Body of pancreas (tissue), 4 donors: ENCODE results near the gene MRTFB.

Experiments
- POLR2A ChIP-seq, 3 donors: fragments of 450-650 bp; IDR thresholded peaks; one replicate each; pipeline ENCODE4 v1.6.1; 2016; ENCODE audit warnings: antibody characterized with exemption in 3 of 3, mild to moderate bottlenecking in 2 of 3
- TF ChIP-seq, protein P1 (sequence below), 7 experiments: fragments of 450-650 bp in 4 of 7; fragments of 200-600 bp in 3 of 7; sonication (generic) in 3 of 7; IDR thresholded peaks; one replicate each; pipeline ENCODE4 v1.5.1; 2016 to 2019; ENCODE audit warnings: antibody characterized with exemption in 7 of 7

DNA sequence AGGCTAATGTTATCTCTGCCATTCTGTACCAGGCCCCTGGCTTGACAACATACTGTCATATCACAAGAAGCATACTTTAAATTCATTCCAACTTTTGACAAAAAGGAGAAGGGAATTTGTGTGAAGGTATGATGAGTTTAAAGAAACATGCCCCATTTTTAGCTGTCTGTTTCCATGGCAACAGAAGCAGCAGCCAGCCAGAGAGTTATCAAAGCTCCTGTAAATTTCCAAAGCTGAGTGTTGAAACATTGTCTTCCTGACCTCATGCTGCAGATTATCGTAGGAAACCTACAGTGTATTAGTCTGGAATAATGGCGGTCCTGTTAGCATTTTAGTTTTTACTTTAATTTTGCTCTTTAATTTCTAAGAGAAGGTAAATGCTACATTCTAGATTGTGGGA, 124.9 kb downstream of the MRTFB start:
- TF ChIP-seq, protein P1, sequence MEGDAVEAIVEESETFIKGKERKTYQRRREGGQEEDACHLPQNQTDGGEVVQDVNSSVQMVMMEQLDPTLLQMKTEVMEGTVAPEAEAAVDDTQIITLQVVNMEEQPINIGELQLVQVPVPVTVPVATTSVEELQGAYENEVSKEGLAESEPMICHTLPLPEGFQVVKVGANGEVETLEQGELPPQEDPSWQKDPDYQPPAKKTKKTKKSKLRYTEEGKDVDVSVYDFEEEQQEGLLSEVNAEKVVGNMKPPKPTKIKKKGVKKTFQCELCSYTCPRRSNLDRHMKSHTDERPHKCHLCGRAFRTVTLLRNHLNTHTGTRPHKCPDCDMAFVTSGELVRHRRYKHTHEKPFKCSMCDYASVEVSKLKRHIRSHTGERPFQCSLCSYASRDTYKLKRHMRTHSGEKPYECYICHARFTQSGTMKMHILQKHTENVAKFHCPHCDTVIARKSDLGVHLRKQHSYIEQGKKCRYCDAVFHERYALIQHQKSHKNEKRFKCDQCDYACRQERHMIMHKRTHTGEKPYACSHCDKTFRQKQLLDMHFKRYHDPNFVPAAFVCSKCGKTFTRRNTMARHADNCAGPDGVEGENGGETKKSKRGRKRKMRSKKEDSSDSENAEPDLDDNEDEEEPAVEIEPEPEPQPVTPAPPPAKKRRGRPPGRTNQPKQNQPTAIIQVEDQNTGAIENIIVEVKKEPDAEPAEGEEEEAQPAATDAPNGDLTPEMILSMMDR (IDR thresholded peaks at IDR 0.05): no peak
- no peak for TF ChIP-seq POLR2A (IDR thresholded peaks at IDR 0.05)
